ENCODE data around the gene ZFP3. TPM values are rescaled to one million over a fixed set of nuclear protein-coding genes. Genes with fewer than 3 reads are reported as not detected.
"Not testable (repeated sequence)": the region's sequence is repeated elsewhere in the genome, so short reads cannot be mapped to it uniquely, and the experiment has no call there.

ZFP3 gene
- polyA plus RNA-seq, 1 of the 3 experiments (the other 2 are of a cell fraction): 1.5 TPM

- H2AFZ ChIP-seq (ENCODE audit: low read depth); H3K4me2 ChIP-seq; H3K36me3 ChIP-seq (replicated peaks in 1 of 2; ENCODE audit: control insufficient read depth in 1 of 2, insufficient read depth in 2 of 2, low read length in 1 of 2); H3F3A ChIP-seq (replicated peaks; ENCODE audit: insufficient read depth); DNase-seq; H3K4me1 ChIP-seq (ENCODE audit: control insufficient read depth in 1 of 2, insufficient read depth in 2 of 2, low read depth in 1 of 2, low read length in 1 of 2); H4K20me1 ChIP-seq (ENCODE audit: insufficient read depth); H3K9ac ChIP-seq; H3K27me3 ChIP-seq (ENCODE audit: insufficient read depth); H3K4me3 ChIP-seq (ENCODE audit: low read depth in 2 of 2, low read length in 1 of 2); H3K9me2 ChIP-seq; H3K27ac ChIP-seq (ENCODE audit: low read depth in 2 of 2, low read length in 1 of 2); H3K9me3 ChIP-seq; H3K79me2 ChIP-seq (ENCODE audit: insufficient read depth): not testable (repeated sequence)
- POLR2A ChIA-PET: interaction anchor here (0.7 kb wide), 1 partner anchor 51 kb away, joined by 3 read pairs; no protein-coding TSS in a partner anchor
- 50% methylated on average over 5 of the region's 5 CpGs for WGBS (ENCODE audit: low lambda C conversion rate)
- CTCF ChIA-PET: interaction anchor here (1.3 kb wide), 1 partner anchor 315 kb away, joined by 3 read pairs; no protein-coding TSS in a partner anchor
These were observed 46.0 kb downstream of the ZFP3 start for GRCh38 chr17:5124125-5124760.

DNA sequence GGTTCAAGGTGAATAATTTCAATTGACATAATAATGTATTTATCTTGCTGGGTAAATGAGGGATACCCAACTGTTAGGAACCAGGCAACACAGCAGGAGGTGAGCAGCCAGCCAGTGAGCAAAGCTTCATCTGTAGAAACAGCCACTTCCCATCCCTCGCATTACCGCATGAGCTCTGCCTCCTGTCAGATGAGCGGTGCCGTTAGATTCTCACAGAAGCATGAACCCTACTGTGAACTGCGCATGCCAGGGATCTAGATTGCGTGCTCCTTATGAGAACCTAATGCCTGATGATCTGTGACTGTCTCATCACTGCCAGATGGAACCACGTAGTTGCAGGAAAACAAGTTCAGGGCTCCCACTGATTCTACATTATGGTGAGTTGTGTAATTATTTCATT, 46.6 kb downstream of the ZFP3 start:
- H3K9me2 ChIP-seq; H3K9ac ChIP-seq; H4K20me1 ChIP-seq (ENCODE audit: insufficient read depth); H3K9me3 ChIP-seq; DNase-seq; H3K79me2 ChIP-seq (ENCODE audit: insufficient read depth); H3K27ac ChIP-seq (ENCODE audit: low read depth in 2 of 2, low read length in 1 of 2); H3K4me1 ChIP-seq (ENCODE audit: control insufficient read depth in 1 of 2, insufficient read depth in 2 of 2, low read depth in 1 of 2, low read length in 1 of 2); H3F3A ChIP-seq (replicated peaks; ENCODE audit: insufficient read depth); H2AFZ ChIP-seq (ENCODE audit: low read depth); H3K4me2 ChIP-seq; H3K27me3 ChIP-seq (ENCODE audit: insufficient read depth); H3K36me3 ChIP-seq (replicated peaks in 1 of 2; ENCODE audit: control insufficient read depth in 1 of 2, insufficient read depth in 2 of 2, low read length in 1 of 2); H3K4me3 ChIP-seq (ENCODE audit: low read depth in 2 of 2, low read length in 1 of 2): not testable (repeated sequence)
- ChIA-PET CTCF (interaction anchor here (1.3 kb wide), 1 partner anchor 315 kb away, joined by 3 read pairs; no protein-coding TSS in a partner anchor), POLR2A (interaction anchor here (0.7 kb wide), 1 partner anchor 50 kb away, joined by 3 read pairs; no protein-coding TSS in a partner anchor)
- 75% methylated on average over 7 of the region's 7 CpGs for WGBS (ENCODE audit: low lambda C conversion rate)

- WGBS (ENCODE audit: low lambda C conversion rate): 57% methylated on average over 13 of the region's 17 CpGs
- TF ChIP-seq FOXM1 (IDR thresholded peaks at IDR 0.05; ENCODE audit: low read depth) (no peak), EP300 (IDR thresholded peaks at IDR 0.05; ENCODE audit: borderline replicate concordance in 1 of 2, low read depth in 1 of 2, low read length in 1 of 2) (no peak), NRF1 (IDR thresholded peaks at IDR 0.05; ENCODE audit: low read depth, low read length) (no peak)
- CTCF ChIA-PET: no interaction called here
These were observed 48.6 kb downstream of the ZFP3 start for GRCh38 chr17:5126719-5127488.

GRCh38 chr17:5127910-5128309, 49.6 kb downstream of the ZFP3 start:
- H2AFZ ChIP-seq (ENCODE audit: low read depth): no peak overlapping the region
- H3K9me2 ChIP-seq: no peaks in the 10 kb centered on the region
- peaks cover 3% of the 10 kb centered on the region; the same call in 1 of the 2 replicates for H3K27me3 ChIP-seq (ENCODE audit: insufficient read depth)
- H3K9ac ChIP-seq: no peak overlapping the region
- no peaks in the 10 kb centered on the region for H3K79me2 ChIP-seq (ENCODE audit: insufficient read depth)
- no peak overlapping the region for H3K27ac ChIP-seq (ENCODE audit: low read depth in 2 of 2, low read length in 1 of 2)
- CTCF ChIA-PET: no interaction called here
- no peak for DNase-seq
- no peaks in the 10 kb centered on the region for H4K20me1 ChIP-seq (ENCODE audit: insufficient read depth)
- no peaks in the 10 kb centered on the region for H3K9me3 ChIP-seq
- no peak overlapping the region for H3K4me3 ChIP-seq (ENCODE audit: low read depth in 2 of 2, low read length in 1 of 2)
- POLR2A ChIA-PET: no interaction called here
- no peaks in the 10 kb centered on the region for H3F3A ChIP-seq (replicated peaks; ENCODE audit: insufficient read depth)
- 39% methylated on average over 4 of the region's 4 CpGs for WGBS (ENCODE audit: low lambda C conversion rate)
- H3K36me3 ChIP-seq (replicated peaks in 1 of 2; ENCODE audit: control insufficient read depth in 1 of 2, insufficient read depth in 2 of 2, low read length in 1 of 2): no peaks in the 10 kb centered on the region
- no peaks in the 10 kb centered on the region; a peak in 1 of 4 replicates for H3K4me1 ChIP-seq (ENCODE audit: control insufficient read depth in 1 of 2, insufficient read depth in 2 of 2, low read depth in 1 of 2, low read length in 1 of 2)
- H3K4me2 ChIP-seq: no peak overlapping the region
- no peak for TF ChIP-seq SMC3 (IDR thresholded peaks at IDR 0.05; ENCODE audit: low read depth, low read length)
- TF ChIP-seq EP300 (IDR thresholded peaks at IDR 0.05; ENCODE audit: borderline replicate concordance in 1 of 2, low read depth in 1 of 2, low read length in 1 of 2): no peak
- TF ChIP-seq FOSL2 (IDR thresholded peaks at IDR 0.05; ENCODE audit: borderline replicate concordance, low read depth): no peak
- TF ChIP-seq POLR2AphosphoS5 (IDR thresholded peaks at IDR 0.05; ENCODE audit: low read depth, low read length): no peak
- TF ChIP-seq, protein P1, sequence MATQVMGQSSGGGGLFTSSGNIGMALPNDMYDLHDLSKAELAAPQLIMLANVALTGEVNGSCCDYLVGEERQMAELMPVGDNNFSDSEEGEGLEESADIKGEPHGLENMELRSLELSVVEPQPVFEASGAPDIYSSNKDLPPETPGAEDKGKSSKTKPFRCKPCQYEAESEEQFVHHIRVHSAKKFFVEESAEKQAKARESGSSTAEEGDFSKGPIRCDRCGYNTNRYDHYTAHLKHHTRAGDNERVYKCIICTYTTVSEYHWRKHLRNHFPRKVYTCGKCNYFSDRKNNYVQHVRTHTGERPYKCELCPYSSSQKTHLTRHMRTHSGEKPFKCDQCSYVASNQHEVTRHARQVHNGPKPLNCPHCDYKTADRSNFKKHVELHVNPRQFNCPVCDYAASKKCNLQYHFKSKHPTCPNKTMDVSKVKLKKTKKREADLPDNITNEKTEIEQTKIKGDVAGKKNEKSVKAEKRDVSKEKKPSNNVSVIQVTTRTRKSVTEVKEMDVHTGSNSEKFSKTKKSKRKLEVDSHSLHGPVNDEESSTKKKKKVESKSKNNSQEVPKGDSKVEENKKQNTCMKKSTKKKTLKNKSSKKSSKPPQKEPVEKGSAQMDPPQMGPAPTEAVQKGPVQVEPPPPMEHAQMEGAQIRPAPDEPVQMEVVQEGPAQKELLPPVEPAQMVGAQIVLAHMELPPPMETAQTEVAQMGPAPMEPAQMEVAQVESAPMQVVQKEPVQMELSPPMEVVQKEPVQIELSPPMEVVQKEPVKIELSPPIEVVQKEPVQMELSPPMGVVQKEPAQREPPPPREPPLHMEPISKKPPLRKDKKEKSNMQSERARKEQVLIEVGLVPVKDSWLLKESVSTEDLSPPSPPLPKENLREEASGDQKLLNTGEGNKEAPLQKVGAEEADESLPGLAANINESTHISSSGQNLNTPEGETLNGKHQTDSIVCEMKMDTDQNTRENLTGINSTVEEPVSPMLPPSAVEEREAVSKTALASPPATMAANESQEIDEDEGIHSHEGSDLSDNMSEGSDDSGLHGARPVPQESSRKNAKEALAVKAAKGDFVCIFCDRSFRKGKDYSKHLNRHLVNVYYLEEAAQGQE (IDR thresholded peaks at IDR 0.05; ENCODE audit: low read depth, low read length): no peak
- TF ChIP-seq ELF1 (IDR thresholded peaks at IDR 0.05): no peak
- TF ChIP-seq YY1 (IDR thresholded peaks at IDR 0.05; ENCODE audit: low read depth): no peak
- no peak for TF ChIP-seq RFX5 (IDR thresholded peaks at IDR 0.05; ENCODE audit: low read length)
- TF ChIP-seq CHD2 (IDR thresholded peaks at IDR 0.05; ENCODE audit: low read length, partially characterized antibody): no peak
- no peak for TF ChIP-seq FOXJ3 (CRISPR knock-in tag; IDR thresholded peaks at IDR 0.05)

More at GRCh38 chr17:5126719-5127488, 48.6 kb downstream of the ZFP3 start:
- peaks cover 3% of the 10 kb centered on the region; the same call in 1 of the 2 replicates for H3K27me3 ChIP-seq (ENCODE audit: insufficient read depth)
- H3K79me2 ChIP-seq (ENCODE audit: insufficient read depth): no peaks in the 10 kb centered on the region
- H4K20me1 ChIP-seq (ENCODE audit: insufficient read depth): no peaks in the 10 kb centered on the region
- no peak overlapping the region for H3K4me2 ChIP-seq
- no peak overlapping the region for H2AFZ ChIP-seq (ENCODE audit: low read depth)
- H3K4me3 ChIP-seq (ENCODE audit: low read depth in 2 of 2, low read length in 1 of 2): no peak overlapping the region
- no peak for DNase-seq
- H3K4me1 ChIP-seq (ENCODE audit: control insufficient read depth in 1 of 2, insufficient read depth in 2 of 2, low read depth in 1 of 2, low read length in 1 of 2): no peaks in the 10 kb centered on the region; a peak in 1 of 4 replicates
- no peak overlapping the region for H3K9ac ChIP-seq
- no peaks in the 10 kb centered on the region for H3K36me3 ChIP-seq (replicated peaks in 1 of 2; ENCODE audit: control insufficient read depth in 1 of 2, insufficient read depth in 2 of 2, low read length in 1 of 2)
- POLR2A ChIA-PET: no interaction called here
- no peaks in the 10 kb centered on the region for H3K9me2 ChIP-seq
- H3K9me3 ChIP-seq: no peaks in the 10 kb centered on the region
- no peak overlapping the region for H3K27ac ChIP-seq (ENCODE audit: low read depth in 2 of 2, low read length in 1 of 2)
- H3F3A ChIP-seq (replicated peaks; ENCODE audit: insufficient read depth): no peaks in the 10 kb centered on the region
